Panc1 (cell line): ENCODE measurements around the gene ORAI1. TPM values are rescaled to one million over a fixed set of nuclear protein-coding genes. Genes with fewer than 3 reads are reported as not detected.

ENCODE experiments used
- ATAC-seq: fragments of 200-7000 bp; cut with Tn5 transposase; 2 replicates; pipeline ENCODE4 v1.9.1; 2020; ENCODE audit warnings: mild to moderate bottlenecking, moderate library complexity
- BruUV-seq: library from RNA; stranded (reverse); fragments of 400-500 nt; replicated peaks from 2 replicates; lab custom pipeline; 2021; lab: Mats Ljungman, UMichigan
- CTCF ChIA-PET: fragments of 300-600 bp; sonication (Branson Sonifier 250); formaldehyde crosslinking; loops from one replicate; lab custom pipeline; 2022; ENCODE audit warnings: antibody characterized with exemption; lab: Charles Lee
- POLR2A ChIA-PET: fragments of 300-600 bp; sonication (Branson Sonifier 250); formaldehyde crosslinking; loops from one replicate; lab custom pipeline; 2022; ENCODE audit warnings: antibody characterized with exemption; lab: Charles Lee
- DNase-seq: peaks from one replicate; pipeline ENCODE4 v3.0.0-alpha.2; 2010; ENCODE audit warnings: low read depth, low spot score
- H3K27ac ChIP-seq: 2 replicates; pipeline ENCODE4 v1.5.1; 2011; ENCODE audit warnings: mild to moderate bottlenecking, low read length, inconsistent platforms
- H3K27me3 ChIP-seq: fragments of 200-500 bp; sonication (Bioruptor generic); 2 replicates; pipeline ENCODE4 v1.6.0; 2014; ENCODE audit warnings: low read length, inconsistent platforms; ENCODE audit not compliant: control insufficient read depth, insufficient read depth
- H3K36me3 ChIP-seq: fragments of 200-500 bp; sonication (Bioruptor generic); 2 replicates; pipeline ENCODE4 v1.5.1; 2014; ENCODE audit warnings: inconsistent platforms, mild to moderate bottlenecking, low read length, moderate library complexity; ENCODE audit not compliant: control insufficient read depth, insufficient read depth
- H3K4me1 ChIP-seq: 2 replicates; pipeline ENCODE4 v1.5.1; 2011; ENCODE audit warnings: inconsistent platforms, mild to moderate bottlenecking, low read length, moderate library complexity; ENCODE audit not compliant: control insufficient read depth, insufficient read depth
- H3K4me3 ChIP-seq, 2 experiments: 2 replicates each; pipeline ENCODE4 v1.5.1; 2011 to 2012; ENCODE audit warnings: low read depth in 2 of 2, low read length in 2 of 2, mild to moderate bottlenecking in 2 of 2, inconsistent platforms in 1 of 2, moderate library complexity in 1 of 2
- H3K9me3 ChIP-seq: fragments of 200-500 bp; sonication (Bioruptor generic); 2 replicates; pipeline ENCODE4 v1.5.1; 2014; ENCODE audit warnings: low read depth, mild to moderate bottlenecking, inconsistent platforms, low read length, moderate library complexity; ENCODE audit not compliant: control insufficient read depth, insufficient read depth
- POLR2AphosphoS5 ChIP-seq: IDR thresholded peaks from 2 replicates; pipeline ENCODE4 v1.6.1; 2012; ENCODE audit warnings: mild to moderate bottlenecking, low read depth, low read length, moderate library complexity
- SIN3A ChIP-seq: IDR thresholded peaks from 2 replicates; pipeline ENCODE4 v1.6.1; 2012; ENCODE audit warnings: low read depth, mild to moderate bottlenecking, low read length, moderate library complexity, borderline replicate concordance; ENCODE audit not compliant: insufficient read depth
- TCF7L2 ChIP-seq: IDR thresholded peaks from 2 replicates; pipeline ENCODE4 v1.6.1; 2011; ENCODE audit warnings: mild to moderate bottlenecking, low read depth, low read length, inconsistent platforms
- in situ Hi-C: cut with HindIII; loops from 2 replicates; pipeline ENCODE4 v1.10.0; 2016; ENCODE audit warnings: low sequenced_read_pairs, low pct_unique_long_range_greater_than_20kb
- intact Hi-C: fragments of 100-400 bp; cut with micrococcal nuclease; formaldehyde crosslinking; loops from one replicate; pipeline ENCODE4 v1.10.0; 2022; ENCODE audit not compliant: unreplicated experiment
- total RNA-seq: library from RNA; stranded (reverse); gene quantifications from one replicate; pipeline ENCODE4 v1.2.1, GENCODE V29; 2021; ENCODE audit not compliant: unreplicated experiment
- TF ChIP-seq, protein P1 (sequence below): fragments of 450-650 bp; IDR thresholded peaks from 2 replicates; pipeline ENCODE4 v1.5.1; 2017; ENCODE audit warnings: mild to moderate bottlenecking
- TF ChIP-seq, protein P2 (sequence below), 2 experiments: IDR thresholded peaks; 2 replicates each; pipeline ENCODE4 v1.6.1; 2011 to 2012; ENCODE audit warnings: low read depth in 2 of 2, control low read depth in 1 of 2, low read length in 1 of 2, mild to moderate bottlenecking in 1 of 2, moderate library complexity in 1 of 2; ENCODE audit not compliant: insufficient read depth in 1 of 2

ORAI1 gene
- total RNA-seq, 1 experiment from 2014 or later, result 36.7 TPM

DNA sequence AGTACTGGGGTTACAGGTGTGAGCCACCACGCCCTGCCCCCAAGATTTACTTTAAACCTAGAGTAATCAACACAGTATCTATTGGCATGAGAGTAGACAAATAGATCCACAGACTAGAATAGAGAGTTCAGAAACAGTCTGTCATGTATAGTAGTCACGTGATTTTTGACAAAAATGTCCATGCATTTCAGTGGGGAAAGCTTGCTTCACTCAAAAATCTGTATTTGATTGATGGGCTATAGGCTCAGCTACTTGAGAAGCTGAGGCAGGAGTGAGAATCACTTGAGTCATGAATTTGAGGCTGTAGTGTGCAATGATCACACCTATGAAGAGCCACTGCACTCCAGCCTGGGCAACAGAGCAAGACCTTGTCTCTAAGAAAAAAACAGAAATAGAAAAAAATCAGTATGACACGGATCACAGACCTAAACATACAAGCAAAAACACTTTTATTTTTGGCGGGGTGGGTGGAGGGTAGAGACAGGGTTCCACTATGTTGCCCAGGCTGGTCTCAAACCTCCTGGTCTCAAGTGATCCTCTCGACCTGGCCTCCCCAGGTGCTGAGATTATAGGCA is 7.6 kb upstream of the ORAI1 start:
- POLR2A ChIA-PET, result no interaction called here
- TF ChIP-seq POLR2AphosphoS5, result no peak
- TF ChIP-seq, protein P1, sequence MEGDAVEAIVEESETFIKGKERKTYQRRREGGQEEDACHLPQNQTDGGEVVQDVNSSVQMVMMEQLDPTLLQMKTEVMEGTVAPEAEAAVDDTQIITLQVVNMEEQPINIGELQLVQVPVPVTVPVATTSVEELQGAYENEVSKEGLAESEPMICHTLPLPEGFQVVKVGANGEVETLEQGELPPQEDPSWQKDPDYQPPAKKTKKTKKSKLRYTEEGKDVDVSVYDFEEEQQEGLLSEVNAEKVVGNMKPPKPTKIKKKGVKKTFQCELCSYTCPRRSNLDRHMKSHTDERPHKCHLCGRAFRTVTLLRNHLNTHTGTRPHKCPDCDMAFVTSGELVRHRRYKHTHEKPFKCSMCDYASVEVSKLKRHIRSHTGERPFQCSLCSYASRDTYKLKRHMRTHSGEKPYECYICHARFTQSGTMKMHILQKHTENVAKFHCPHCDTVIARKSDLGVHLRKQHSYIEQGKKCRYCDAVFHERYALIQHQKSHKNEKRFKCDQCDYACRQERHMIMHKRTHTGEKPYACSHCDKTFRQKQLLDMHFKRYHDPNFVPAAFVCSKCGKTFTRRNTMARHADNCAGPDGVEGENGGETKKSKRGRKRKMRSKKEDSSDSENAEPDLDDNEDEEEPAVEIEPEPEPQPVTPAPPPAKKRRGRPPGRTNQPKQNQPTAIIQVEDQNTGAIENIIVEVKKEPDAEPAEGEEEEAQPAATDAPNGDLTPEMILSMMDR, result no peak
- TF ChIP-seq, protein P2, sequence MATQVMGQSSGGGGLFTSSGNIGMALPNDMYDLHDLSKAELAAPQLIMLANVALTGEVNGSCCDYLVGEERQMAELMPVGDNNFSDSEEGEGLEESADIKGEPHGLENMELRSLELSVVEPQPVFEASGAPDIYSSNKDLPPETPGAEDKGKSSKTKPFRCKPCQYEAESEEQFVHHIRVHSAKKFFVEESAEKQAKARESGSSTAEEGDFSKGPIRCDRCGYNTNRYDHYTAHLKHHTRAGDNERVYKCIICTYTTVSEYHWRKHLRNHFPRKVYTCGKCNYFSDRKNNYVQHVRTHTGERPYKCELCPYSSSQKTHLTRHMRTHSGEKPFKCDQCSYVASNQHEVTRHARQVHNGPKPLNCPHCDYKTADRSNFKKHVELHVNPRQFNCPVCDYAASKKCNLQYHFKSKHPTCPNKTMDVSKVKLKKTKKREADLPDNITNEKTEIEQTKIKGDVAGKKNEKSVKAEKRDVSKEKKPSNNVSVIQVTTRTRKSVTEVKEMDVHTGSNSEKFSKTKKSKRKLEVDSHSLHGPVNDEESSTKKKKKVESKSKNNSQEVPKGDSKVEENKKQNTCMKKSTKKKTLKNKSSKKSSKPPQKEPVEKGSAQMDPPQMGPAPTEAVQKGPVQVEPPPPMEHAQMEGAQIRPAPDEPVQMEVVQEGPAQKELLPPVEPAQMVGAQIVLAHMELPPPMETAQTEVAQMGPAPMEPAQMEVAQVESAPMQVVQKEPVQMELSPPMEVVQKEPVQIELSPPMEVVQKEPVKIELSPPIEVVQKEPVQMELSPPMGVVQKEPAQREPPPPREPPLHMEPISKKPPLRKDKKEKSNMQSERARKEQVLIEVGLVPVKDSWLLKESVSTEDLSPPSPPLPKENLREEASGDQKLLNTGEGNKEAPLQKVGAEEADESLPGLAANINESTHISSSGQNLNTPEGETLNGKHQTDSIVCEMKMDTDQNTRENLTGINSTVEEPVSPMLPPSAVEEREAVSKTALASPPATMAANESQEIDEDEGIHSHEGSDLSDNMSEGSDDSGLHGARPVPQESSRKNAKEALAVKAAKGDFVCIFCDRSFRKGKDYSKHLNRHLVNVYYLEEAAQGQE (IDR thresholded peaks at IDR 0.05; ENCODE audit: insufficient read depth in 1 of 2, low read depth in 2 of 2, low read length in 1 of 2), result no peak
- no peak for TF ChIP-seq SIN3A
- TF ChIP-seq TCF7L2, result no peak
- intact Hi-C loops (no loop called here), in situ Hi-C loops (no loop called here)
- DNase-seq (no peak), ATAC-seq (no peak)
- CTCF ChIA-PET, result interaction anchor here (1.1 kb wide), 1 partner anchor 140 kb away, joined by 4 read pairs; no protein-coding TSS in a partner anchor
- no peaks in the 10 kb centered on the region for H3K27me3 ChIP-seq
- no peaks in the 10 kb centered on the region for H3K4me1 ChIP-seq
- no peaks in the 10 kb centered on the region for H3K36me3 ChIP-seq
- no peaks in the 10 kb centered on the region for H3K9me3 ChIP-seq
- H3K4me3 ChIP-seq, result no peak overlapping the region
- H3K27ac ChIP-seq, result no peak overlapping the region
- no TSS peak for BruUV-seq

DNA sequence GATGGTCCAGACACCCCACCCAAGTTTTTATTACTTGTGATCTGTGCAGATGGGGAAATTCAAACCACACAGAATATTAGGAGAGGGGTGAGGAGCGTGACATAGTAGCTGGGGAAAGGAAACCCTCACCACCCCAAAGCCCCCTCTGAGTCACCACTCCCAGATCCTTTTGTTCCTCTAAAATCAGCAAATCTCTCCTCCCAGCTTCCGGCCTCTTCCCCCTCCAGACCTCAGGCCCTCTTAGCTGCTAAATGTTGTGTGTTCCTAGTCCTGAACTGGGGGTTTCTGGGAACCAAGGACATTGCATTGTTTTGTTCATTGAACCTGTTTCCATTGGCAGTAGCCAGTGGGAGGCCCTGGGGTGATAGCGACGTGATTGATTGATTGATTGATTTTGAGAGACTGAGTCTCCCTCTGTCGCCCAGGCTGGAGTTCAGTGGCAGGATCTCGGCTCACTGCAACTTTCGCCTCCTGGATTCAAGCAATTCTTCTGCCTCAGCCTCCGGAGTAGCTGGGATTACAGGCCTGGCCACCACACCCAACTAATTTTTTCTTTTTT is 5.9 kb upstream of the ORAI1 start:
- no TSS peak for BruUV-seq
- H3K4me3 ChIP-seq, result no peak overlapping the region
- in situ Hi-C loops, result no loop called here
- intact Hi-C loops, result loop anchor here (5.0 to 10.0 kb wide), 2 partner anchors 66 to 118 kb away; no protein-coding TSS in a partner anchor
- ChIA-PET CTCF (interaction anchor here (0.6 kb wide), 1 partner anchor 69 kb away, joined by 6 read pairs; no protein-coding TSS in a partner anchor), POLR2A (interaction anchor here (0.5 kb wide), 1 partner anchor 458 kb away, joined by 3 read pairs; the partner anchor contains the start of gene MLXIP)
- H3K27me3 ChIP-seq, result no peaks in the 10 kb centered on the region
- peaks cover 5% of the 10 kb centered on the region; the same call in 1 of the 2 replicates for H3K4me1 ChIP-seq
- no peaks in the 10 kb centered on the region for H3K9me3 ChIP-seq
- no peak for TF ChIP-seq SIN3A
- TF ChIP-seq, protein P2 (IDR thresholded peaks at IDR 0.05; ENCODE audit: insufficient read depth in 1 of 2, low read depth in 2 of 2, low read length in 1 of 2), result no peak
- no peak for TF ChIP-seq POLR2AphosphoS5
- TF ChIP-seq, protein P1, result no peak
- no peak for TF ChIP-seq TCF7L2
- H3K27ac ChIP-seq, result no peak overlapping the region
- no peak for ATAC-seq
- no peaks in the 10 kb centered on the region for H3K36me3 ChIP-seq
- DNase-seq, result no peak
